GM19463 (cell line): ENCODE measurements around the gene VAT1L.

Source experiments
- ATAC-seq: cut with Tn5 transposase; IDR thresholded peaks from one replicate; pipeline ENCODE4 v1.9.1; 2021; ENCODE audit warnings: mild to moderate bottlenecking, moderate library complexity; ENCODE audit not compliant: unreplicated experiment

Gene VAT1L, protein sequence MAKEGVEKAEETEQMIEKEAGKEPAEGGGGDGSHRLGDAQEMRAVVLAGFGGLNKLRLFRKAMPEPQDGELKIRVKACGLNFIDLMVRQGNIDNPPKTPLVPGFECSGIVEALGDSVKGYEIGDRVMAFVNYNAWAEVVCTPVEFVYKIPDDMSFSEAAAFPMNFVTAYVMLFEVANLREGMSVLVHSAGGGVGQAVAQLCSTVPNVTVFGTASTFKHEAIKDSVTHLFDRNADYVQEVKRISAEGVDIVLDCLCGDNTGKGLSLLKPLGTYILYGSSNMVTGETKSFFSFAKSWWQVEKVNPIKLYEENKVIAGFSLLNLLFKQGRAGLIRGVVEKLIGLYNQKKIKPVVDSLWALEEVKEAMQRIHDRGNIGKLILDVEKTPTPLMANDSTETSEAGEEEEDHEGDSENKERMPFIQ

DNA sequence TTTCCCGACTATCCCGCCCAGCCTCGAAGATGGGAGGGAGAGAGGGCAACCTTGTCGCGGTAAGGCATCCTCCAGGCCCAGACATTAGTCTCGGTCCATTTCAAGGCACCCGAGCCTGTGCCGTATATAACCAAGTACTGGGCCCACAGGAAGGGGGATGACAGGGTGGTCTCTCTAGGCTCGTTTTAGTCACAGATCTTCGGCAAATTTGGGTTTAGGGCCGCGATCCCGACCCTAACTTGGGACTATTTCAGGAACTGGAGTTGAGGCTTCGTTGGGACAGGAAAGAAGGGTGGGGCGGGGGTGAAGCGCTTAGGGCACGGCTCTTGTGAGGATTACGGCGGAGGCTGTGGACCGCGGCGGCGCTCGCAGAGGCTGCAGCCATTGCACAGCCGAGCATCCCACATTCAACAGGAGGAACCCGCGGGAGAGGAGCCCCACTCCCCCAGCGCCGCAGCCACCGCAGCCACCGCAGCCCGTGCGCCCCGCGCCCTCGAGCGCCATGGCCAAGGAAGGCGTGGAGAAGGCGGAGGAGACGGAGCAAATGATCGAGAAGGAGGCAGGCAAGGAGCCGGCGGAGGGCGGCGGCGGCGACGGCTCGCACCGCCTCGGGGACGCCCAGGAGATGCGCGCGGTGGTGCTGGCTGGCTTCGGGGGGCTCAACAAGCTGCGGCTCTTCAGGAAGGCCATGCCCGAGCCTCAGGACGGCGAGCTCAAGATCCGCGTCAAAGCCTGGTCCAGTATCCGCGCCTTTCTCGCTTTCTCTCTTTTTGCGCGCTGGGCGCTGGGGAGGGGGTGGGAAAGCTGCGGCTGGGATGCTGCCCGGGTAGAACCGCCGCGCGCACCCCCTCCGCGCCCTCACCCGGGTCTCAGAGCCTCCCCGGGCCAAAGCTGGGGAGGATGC, at the start of gene VAT1L:
Gene VAT1L, plus strand, starts transcription at position 384 of the 904 bp plus-strand sequence. Its CDS starts 119 bp downstream, at position 503.
- ATAC-seq = no peak

DNA sequence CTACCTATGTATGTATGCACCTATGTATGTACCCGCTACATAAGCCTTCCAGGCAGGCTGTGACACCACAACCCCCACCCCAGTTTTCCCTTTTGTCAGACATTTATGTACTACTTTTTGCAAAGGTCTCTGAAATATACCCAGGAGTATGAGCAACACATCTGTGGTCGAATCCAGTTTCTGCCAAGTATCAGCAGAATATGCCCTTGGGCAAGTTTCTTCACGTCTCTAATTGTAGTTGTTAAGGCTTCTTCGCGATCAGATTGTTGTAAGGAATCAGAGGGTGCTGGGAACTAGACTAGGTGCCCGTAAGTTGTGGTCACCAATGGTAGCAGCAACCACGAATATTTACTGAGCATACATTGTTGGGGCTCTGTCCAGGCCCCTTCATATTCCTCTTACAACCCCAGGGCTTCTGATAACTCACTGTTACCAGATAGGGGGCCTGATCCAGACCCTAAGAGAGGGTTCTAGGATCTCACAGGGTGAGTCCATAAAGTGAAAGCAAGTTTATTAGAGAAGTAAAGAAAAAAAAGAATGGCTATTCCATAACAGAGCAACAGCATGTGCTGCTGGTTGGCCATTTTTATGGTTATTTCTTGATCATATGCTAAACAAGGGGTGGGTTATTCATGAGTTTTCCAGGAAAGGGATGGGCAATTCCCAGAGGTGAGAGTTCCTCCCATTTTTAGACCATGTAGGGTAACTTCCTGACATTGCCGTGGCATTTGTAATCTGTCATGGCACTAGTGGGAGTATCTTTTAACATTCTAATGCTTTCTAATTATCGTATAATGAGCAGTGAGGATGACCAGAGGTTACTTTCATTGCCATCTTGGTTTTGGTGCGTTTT, 49.4 kb upstream of the VAT1L start:
- no peak for ATAC-seq

DNA sequence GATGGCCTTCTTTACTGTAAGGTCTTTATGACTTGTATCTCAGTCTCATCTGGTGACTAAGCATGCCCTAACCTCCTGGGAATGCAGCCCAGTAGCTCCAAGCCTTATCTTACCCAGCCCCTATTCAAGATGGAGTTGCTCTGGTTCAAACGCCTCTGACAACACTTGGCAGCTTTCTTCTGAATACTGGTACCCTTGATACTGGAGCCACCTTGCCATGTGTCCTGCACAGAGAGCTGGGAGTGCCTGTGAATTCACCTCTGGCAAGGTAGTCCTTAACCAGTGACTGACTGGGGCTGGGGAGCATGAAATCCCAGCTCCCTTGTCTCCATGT, 48.8 kb upstream of the VAT1L start:
- no peak for ATAC-seq

DNA sequence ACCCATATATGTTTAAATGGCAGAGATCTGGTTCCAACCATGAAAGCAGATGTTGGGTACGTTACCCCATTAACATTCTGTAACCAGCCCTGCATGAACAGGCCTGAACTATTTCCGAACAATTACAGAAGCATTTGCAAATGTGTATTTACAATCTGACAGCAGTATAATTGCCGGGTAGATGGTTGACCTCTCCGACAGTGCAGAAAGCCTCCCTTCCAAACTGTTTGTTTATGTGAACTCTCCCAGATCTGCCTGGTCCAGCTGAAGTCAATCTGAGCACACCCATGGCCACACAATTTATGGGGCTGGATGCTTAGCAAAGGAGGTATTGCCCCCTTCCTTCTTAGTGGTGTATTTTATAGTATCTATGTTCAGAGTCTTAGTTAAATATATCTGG, 44.2 kb upstream of the VAT1L start:
- ATAC-seq = no peak

DNA sequence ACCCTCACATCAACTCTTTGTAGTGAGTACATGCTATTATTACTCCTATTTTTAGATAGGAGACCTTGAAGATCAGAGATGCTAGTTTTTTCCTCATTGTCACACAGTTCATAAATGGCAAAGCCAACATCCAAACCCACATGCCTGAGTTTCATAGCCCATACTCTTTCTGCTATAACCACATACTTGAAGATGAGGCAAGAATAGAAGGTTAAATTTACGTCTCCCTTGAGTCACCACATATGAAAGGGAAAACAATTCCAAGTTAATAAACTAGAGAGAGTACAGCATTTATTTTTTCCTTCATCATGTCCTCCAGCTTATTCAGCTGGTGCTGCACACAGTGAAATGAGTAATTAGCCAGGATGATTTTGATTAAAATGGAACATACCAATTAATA, 42.4 kb upstream of the VAT1L start:
- ATAC-seq = no peak

DNA sequence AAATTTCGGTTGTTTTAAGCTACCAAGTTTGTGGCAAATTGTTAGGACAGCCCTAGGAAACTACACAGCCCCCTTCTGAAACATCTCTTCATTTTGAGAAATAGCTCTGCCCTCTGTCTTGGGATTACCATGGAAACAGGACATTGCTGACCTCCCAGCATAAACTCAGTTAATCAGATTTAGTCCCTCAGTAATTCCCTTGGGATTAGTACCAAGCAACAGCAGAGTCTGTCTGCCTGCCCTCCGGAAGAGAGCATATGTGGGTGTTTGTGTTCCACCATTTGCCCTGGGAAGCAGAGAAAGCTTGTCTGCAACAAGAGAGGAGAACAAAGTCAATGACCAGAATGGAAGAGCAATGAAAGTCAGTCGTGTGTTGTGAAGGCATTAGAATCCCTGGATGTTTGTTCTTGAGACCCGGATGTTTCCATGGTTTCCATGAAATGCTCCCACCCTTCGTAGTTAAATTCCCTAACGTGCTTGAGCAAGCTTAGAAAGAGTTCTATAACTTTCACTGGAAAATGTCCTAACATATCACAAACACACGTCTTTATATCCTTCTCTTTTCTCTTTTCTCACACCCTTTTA, 39.9 kb upstream of the VAT1L start:
- no peak for ATAC-seq

DNA sequence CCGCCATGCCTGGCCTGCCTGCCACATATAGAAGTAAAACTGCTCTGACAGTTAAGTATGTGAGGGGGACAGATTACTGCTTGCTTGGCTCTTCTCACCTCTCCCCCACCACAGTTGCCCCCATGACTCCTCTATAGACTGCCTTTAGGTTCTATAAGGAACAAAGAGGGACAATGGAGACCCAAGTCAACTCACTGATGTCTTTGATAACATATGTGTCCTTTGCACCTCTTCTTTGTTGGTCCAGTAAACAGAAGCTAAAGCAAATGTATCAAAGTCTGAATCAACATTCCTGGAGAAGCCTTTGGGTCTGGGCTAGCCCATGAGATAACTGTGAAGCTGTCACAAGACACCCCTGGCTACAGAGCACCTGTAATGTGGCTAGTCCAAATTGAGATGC, 38.9 kb upstream of the VAT1L start:
- ATAC-seq = no peak

DNA sequence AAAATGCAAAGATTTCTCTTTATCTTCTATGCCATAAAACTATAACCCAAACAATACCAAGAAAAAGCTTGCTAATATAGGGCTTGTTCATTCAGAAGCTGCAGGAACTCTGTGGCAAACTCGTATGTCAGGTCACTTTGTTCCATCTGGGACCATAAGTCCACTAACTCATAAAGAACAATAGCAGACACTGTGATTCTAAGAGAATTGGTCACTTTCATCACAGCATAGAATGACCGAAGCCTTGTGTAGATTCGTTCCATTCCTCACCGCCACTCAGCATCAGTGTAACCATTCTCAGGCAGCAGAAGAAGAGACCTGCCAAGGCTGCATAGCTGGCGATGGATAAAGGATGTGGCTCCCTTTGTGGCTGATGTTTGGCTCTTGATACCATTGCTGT, 30.3 kb upstream of the VAT1L start:
- no peak for ATAC-seq

DNA sequence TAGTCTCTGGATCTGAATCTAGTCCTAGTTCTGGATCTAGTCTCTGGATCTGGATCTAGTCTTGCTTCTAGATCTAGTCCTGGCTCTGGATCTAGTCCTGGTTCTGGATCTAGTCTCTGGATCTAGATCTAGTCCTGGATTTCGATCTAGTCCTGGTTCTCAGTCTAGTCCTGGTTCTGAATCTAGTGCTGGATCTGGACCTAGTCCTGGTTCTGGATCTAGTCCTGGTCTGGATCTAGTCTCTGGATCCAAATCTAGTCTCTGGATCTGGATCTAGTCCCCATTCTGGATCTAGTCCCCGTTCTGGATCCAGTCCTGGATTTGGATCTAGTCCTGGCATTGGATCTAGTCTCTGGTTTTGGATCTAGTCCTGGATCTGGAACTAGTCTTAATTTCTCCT, 29.9 kb upstream of the VAT1L start:
- no peak for ATAC-seq

DNA sequence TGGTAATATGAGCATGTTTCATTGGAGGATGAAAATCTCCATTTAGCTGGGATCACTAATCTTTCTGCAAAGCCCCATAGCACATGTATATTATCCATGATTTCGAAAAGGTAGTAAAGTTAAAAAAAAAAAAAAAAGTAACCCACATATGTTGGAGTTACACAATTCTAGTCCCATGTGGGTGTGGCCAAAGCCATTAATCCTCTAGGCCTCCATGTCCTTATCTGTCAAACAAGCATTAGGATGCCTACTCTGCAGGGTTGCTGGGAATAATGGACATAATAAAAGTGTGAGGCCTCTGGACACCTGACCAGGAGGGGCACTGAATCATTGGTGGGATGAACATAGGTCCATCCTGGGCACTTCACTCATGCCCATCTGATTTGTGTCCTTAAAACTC, 29.2 kb upstream of the VAT1L start:
- ATAC-seq = no peak

DNA sequence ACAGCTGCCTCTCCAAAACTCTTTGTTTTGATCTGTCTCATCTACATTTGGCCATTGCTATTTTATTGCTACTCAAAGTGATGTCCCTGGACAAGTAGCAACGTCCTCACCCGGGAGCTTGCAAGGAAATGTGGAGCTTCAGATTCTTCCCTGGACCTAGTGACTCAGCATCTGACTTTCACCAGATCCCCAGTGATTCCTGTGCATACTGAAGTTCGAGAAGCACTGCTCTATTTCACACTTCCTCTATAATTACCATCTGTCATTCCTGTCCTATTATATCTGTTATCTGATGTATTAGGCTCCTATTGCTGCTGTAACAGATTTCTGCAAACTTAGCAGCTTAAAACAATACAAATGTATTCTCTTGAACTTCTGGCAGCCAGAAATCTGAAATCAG, 28.5 kb upstream of the VAT1L start:
- no peak for ATAC-seq

DNA sequence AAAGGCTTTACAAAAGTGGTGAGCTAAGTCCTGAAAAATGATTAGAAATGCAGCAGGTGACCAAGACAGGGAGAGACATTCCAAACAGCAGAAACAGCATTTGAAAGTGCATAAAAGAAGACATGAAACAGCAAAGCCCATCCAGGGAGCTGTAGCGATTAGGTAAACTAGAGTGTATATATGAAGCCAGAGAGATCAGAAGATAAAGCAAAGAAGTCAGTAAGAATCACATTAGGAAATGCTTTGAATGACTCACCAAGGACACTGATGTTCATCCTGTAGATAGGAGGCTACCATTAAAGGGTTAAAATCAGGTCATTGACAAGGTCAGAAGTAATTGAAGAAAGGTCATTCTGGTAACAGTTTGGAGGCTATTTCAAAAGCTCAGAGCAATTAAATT, 27.6 kb upstream of the VAT1L start:
- ATAC-seq = no peak

DNA sequence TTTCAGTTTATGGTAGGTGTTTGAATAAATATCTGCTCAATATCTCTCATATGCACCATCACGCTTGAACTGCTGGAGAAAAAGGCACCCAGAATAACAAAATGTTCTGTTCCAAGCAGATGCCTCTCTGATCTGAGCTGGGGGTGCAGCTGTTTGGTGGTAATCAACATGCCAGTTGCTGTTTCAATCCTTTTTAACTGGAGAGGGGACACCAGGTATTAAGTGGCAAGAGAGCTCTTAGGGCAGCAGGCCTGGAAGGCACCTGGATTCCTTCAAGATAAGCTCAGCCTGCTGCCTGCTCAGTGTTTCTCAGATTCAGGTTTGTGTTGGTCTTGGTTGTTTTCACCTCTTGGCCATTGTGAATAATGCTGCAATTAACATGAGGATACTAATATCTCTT, 27.2 kb upstream of the VAT1L start:
- no peak for ATAC-seq

DNA sequence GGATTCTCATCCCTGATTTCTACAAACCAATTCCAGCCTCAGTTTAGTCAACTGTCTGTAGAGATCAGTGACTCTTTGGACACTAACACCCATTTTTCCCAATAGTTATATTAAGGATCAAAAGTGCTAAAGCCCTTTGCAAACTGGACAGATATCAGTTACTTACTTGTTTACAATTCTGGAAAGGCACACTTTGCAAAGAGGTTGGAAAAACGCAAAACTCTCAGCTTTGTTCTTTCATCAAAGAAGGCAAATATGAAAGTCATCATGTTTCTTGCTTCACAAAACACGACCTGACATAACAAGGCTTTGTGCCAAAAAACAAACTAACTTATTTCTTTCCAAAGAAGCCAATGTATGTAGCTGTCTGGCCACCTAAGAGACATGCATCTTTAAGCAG, 26.1 kb upstream of the VAT1L start:
- ATAC-seq = no peak

DNA sequence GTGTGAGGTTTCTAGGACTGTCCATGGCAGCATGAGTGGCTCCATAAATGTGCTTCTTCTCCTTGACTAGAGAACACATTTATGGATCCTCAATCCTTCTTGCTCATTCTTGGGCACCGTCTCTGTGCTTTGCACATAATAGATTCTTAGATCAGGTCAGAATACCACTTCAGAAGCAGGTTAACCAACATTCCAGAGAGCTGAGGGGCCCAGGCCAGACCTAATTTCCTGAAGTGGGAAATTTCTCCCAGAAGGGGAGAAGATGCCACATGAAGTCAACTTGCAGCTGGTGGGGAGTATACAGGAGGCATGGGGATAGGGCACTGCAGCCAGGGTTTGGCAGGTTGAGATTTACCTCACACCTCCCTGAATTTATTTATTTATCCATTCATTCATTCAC, 24.4 kb upstream of the VAT1L start:
- ATAC-seq = no peak

DNA sequence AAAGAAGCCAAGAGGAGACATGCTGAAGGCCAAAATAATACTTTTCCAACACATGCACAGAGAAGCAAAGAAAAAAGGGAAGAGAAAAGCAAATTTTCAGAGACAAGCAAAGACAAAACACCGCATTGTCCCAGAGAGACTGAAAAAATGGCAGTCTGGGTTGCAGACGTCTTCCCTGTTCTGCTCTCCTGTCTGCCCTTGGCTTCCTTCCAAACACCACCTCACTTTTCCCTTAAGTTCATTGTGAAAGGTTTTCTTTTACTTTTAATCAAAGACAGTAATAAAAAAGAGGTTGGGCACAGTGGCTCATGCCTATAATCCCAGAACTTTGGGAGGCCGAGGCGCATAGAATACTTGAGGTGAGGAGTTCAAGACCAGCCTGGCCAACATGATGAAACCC, 21.2 kb upstream of the VAT1L start:
- no peak for ATAC-seq

DNA sequence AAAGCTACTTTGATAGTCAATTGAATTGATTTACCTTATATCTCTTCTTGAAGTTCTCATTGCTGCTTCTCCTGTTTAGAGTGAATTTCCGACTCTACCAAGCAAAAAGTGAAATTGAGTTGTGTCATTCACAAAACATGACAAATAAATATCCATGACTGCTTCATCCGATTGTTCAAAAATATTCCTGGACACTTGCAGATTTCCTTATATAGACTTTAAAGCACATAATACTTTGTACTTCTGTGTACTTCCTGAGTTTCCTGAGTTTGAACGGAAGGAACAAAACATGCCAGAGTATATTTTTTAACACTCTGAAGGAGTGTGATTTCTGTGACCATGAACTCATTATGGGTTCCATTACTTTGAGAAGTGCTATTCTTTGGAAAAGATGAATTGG, 20.5 kb upstream of the VAT1L start:
- no peak for ATAC-seq

DNA sequence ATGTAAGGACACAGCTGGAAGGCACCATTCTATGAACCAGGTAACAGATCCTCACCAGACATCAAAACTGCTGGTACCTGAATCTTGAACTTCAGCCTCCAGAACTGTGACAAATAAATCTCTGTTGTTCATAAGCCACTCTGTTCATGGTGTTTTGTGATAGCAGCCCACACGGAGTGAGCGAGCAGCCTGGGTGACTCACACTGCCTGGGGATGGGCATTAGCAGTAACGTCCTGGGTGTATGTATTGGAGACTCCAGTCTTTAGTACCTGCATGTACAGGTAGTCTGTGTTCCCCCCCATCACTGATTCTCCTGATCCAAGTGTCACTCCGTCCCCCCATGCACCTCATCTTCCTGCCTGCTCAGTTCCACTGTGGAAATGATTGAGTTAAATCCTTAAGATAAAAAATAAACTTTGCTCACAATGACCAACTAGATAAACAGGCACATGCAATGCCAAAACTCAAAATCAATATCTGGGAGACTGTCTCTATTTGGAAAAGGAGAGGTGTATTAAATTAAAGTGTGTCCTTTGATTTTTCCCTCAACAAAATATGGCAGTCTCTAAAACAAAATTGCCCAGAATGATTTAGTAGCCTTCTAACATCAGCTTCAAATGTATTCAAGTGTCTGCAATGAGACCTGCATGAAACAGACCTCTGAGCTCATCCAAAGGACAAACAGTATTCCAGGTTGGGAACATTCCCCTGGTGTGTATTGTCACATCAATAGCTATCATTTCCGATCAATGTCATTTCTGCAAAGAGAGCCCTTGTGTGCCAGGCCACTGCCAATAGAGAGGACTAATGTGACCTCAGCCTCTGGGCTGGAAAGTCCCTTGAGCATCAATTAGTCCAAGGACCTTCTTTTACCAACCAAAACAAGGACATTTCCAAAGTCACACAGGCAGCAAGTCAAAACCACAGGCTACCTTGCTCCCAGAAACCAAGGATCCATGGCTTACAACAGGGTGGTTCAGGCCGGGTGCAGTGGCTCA, 12.2 kb upstream of the VAT1L start:
- no peak for ATAC-seq

DNA sequence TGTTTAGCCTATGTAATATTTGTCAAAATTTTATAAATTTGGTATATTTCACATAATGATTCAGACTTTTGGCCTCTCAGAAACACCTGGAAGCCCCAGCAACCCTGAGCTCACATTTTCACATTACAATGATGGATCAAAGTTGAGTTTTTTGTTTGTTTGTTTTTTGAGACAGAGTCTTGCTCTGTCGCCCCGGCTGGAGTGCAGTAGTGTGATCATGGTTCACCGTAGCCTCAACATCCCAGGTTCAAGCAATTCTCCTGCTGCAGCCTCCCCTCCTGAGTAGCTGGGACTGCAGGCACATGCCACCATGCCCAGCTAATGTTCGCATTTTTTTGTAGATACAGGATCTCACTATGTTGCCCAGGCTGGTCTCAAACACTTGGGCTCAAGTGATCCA, 10.6 kb upstream of the VAT1L start:
- no peak for ATAC-seq

DNA sequence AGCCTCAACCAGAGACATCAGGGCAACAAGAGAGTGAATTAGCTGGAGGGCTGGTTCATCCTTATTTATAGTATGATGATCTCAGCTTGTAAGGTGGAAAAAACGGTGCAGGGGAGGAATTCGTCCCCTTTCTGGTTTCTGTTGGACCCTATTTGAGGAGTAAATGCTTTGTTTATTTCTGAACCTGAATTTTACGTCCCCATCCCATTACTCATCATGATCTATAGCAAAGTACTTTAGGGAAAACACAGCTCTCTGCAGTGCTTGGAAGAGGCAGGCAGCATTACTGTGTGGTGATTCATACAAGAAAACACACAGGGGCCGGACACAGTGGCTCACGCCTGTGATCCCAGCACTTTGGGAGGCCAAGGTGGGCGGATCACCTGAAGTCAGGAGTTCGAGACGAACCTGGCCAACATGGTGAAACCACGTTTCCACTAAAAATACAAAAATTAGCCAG, 8.0 kb upstream of the VAT1L start:
- no peak for ATAC-seq
